HG02763 (cell line): ENCODE results near the gene P4HA2.

Experiments used
- ATAC-seq: cut with Tn5 transposase; IDR thresholded peaks from one replicate; pipeline ENCODE4 v1.9.1; 2021; ENCODE audit warnings: mild to moderate bottlenecking, moderate library complexity; ENCODE audit not compliant: unreplicated experiment

P4HA2 gene

GRCh38 chr5:132205385-132206125 lies 22.1 kb downstream of the P4HA2 start:
- ATAC-seq = peak; percentile 51

GRCh38 chr5:132204371-132205135 lies 23.1 kb downstream of the P4HA2 start:
- no peak for ATAC-seq

GRCh38 chr5:132203916-132204315 lies 23.7 kb downstream of the P4HA2 start:
- no peak for ATAC-seq

GRCh38 chr5:132203464-132203818 lies 24.2 kb downstream of the P4HA2 start:
- ATAC-seq = no peak

- no peak for ATAC-seq
Measured at GRCh38 chr5:132202711-132203463, 24.8 kb downstream of the P4HA2 start.

GRCh38 chr5:132199116-132199680 lies 28.5 kb downstream of the P4HA2 start:
- ATAC-seq = no peak

- ATAC-seq = no peak
Measured at GRCh38 chr5:132198571-132198970, 29.1 kb downstream of the P4HA2 start.

GRCh38 chr5:132195727-132196126 lies 31.9 kb downstream of the P4HA2 start:
- no peak for ATAC-seq

GRCh38 chr5:132193165-132193694 lies 34.4 kb downstream of the P4HA2 start:
- ATAC-seq = no peak

- peak; percentile 83 for ATAC-seq
Measured at GRCh38 chr5:132190161-132190817, 37.4 kb downstream of the P4HA2 start.

- no peak for ATAC-seq
Measured at GRCh38 chr5:132184588-132184987, 43.1 kb downstream of the P4HA2 start.

GRCh38 chr5:132183723-132184122 lies 43.9 kb downstream of the P4HA2 start:
- ATAC-seq = no peak

GRCh38 chr5:132182359-132183040 lies 45.2 kb downstream of the P4HA2 start:
- ATAC-seq = no peak

- no peak for ATAC-seq
Measured at GRCh38 chr5:132181011-132181629, 46.5 kb downstream of the P4HA2 start.

- ATAC-seq = no peak
Measured at GRCh38 chr5:132180134-132180745, 47.4 kb downstream of the P4HA2 start.

- no peak for ATAC-seq
Measured at GRCh38 chr5:132179405-132179804, 48.2 kb downstream of the P4HA2 start.

GRCh38 chr5:132177691-132178149 lies 49.9 kb downstream of the P4HA2 start:
- ATAC-seq = no peak

- ATAC-seq = no peak
Measured at GRCh38 chr5:132176987-132177386, 50.7 kb downstream of the P4HA2 start.

- ATAC-seq = no peak
Measured at GRCh38 chr5:132176521-132176945, 51.1 kb downstream of the P4HA2 start.
